ENCODE results near the gene TNFAIP8L3.

Gene TNFAIP8L3

DNA sequence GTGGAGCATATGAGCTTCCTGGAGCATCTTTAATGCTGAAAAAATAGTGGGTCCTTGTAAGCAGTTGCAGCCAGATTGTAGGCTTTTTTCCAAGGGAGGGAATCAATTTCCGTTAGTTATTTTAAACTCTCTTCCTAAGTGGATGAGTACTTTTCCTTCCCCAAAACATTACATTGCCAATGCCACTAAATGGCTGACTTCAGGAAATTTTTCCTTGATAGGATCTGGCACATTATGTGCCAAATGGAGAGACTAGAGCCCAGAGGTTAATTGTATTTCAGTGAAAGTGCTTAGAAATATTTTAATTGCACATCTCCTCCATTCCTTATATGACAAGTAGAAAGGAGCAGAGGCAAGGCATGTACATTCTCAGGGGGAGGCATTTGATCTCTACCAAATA is 83.5 kb downstream of the TNFAIP8L3 start:
- in situ Hi-C loops (cut with MboI; ENCODE audit: low sequenced_read_pairs), result no loop called here

DNA sequence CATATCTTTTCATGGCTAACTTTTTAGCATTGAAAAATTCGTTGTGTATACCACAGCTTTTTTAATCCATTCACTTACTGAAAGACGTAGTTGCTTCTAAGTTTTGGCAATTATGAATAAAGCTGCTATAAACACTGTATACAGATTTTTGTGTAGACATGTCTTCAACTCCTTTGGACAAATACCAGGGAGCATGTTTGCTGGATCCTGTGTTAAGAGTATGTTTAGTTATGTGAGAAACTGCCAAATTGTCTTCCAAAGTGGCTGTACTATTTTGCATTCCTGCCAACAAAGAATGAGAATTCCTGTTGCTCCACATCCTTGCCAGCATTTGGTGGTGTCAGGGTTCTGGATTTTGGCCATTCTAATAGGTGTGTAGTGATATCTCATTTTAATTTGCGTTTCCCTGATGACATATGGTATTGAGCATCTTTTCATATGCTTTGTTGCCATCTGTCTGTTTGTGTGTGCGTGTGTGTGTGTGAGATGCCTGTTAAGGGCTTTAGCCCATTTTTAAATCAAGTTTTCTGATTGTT is 87.5 kb downstream of the TNFAIP8L3 start:
- in situ Hi-C loops (cut with MboI; ENCODE audit: low sequenced_read_pairs), result no loop called here

Measured in hTERT RPE-1 (cell line).